B cell (primary cell): Measurements from ENCODE around the gene SMCO1. TPM values are rescaled to one million over a fixed set of nuclear protein-coding genes. Genes with fewer than 3 reads are reported as not detected.
"Not testable (repeated sequence)": the region's sequence is repeated elsewhere in the genome, so short reads cannot be mapped to it uniquely, and the experiment has no call there.

Experiments used
- ATAC-seq: fragments of 200-7000 bp; cut with Tn5 transposase; one replicate; pipeline ENCODE4 v1.10.0; 2021; ENCODE audit warnings: low read depth, mild to moderate bottlenecking, moderate number of reproducible peaks, moderate library complexity
- CTCF ChIA-PET: fragments of 350-600 bp; sonication (Branson Sonifier 250); formaldehyde crosslinking; loops from one replicate; lab custom pipeline; 2021; ENCODE audit warnings: antibody characterized with exemption, inconsistent platforms; lab: Charles Lee
- POLR2A ChIA-PET: fragments of 350-600 bp; sonication (Branson Sonifier 250); formaldehyde crosslinking; loops from one replicate; lab custom pipeline; 2021; ENCODE audit warnings: antibody characterized with exemption; lab: Charles Lee
- DNase-seq: peaks from one replicate; pipeline ENCODE4 v3.0.0; 2013
- H2AFZ ChIP-seq: 2 replicates; pipeline ENCODE4 v1.6.1; 2012; ENCODE audit warnings: mild to moderate bottlenecking, low read depth, low read length; ENCODE audit not compliant: insufficient read depth, poor library complexity, severe bottlenecking
- H3K27ac ChIP-seq, 2 donors: 1 replicate in 1 of 2; 2 replicates in 1 of 2; pipeline ENCODE4 v1.5.1; 2012 to 2013; ENCODE audit warnings: low read length in 2 of 2, mild to moderate bottlenecking in 2 of 2, moderate library complexity in 1 of 2
- H3K27me3 ChIP-seq, 4 experiments: fragments of 200-600 bp in 1 of 4; sonication (generic) in 1 of 4; replicated peaks in 1 of 4; 1 replicate in 2 of 4; 2 replicates in 2 of 4; pipeline versions ENCODE4 v1.6.1 to v1.7.0; 2013 to 2016; ENCODE audit warnings: low read length in 3 of 4, mild to moderate bottlenecking in 2 of 4, mixed read lengths in 1 of 4, moderate library complexity in 1 of 4; ENCODE audit not compliant: insufficient read depth in 4 of 4, control insufficient read depth in 3 of 4; ENCODE audit errors: control extremely low read depth in 1 of 4
- H3K36me3 ChIP-seq, 2 experiments: replicated peaks in 1 of 2; 1 replicate in 1 of 2; 2 replicates in 1 of 2; pipeline versions ENCODE4 v1.6.1 to v1.7.1; 2013; ENCODE audit warnings: low read length in 1 of 2; ENCODE audit not compliant: insufficient read depth in 2 of 2, control insufficient read depth in 1 of 2; ENCODE audit errors: control extremely low read depth in 1 of 2, extremely low read depth in 1 of 2
- H3K4me1 ChIP-seq, 2 donors: fragments of 200-600 bp in 1 of 2; sonication (generic) in 1 of 2; 1 replicate in 1 of 2; 2 replicates in 1 of 2; pipeline versions ENCODE4 v1.5.1 to v1.6.1; 2013 to 2017; ENCODE audit warnings: low read length in 2 of 2; ENCODE audit not compliant: control insufficient read depth in 2 of 2, insufficient read depth in 2 of 2
- H3K4me2 ChIP-seq: replicated peaks from 2 replicates; pipeline ENCODE3; 2012; ENCODE audit warnings: mild to moderate bottlenecking, low read depth, low read length; ENCODE audit not compliant: poor library complexity, severe bottlenecking
- H3K4me3 ChIP-seq, 5 experiments: fragments of 200-600 bp in 1 of 5; sonication (generic) in 1 of 5; 1 replicate in 3 of 5; 2 replicates in 2 of 5; pipeline versions ENCODE4 v1.5.1 to v1.7.0; 2011 to 2016; ENCODE audit warnings: low read length in 4 of 5, mild to moderate bottlenecking in 4 of 5, low read depth in 2 of 5, control low read depth in 1 of 5, moderate library complexity in 1 of 5; ENCODE audit not compliant: insufficient read depth in 1 of 5; ENCODE audit errors: control extremely low read depth in 1 of 5, extremely low read depth in 1 of 5
- H3K79me2 ChIP-seq: fragments of 200-600 bp; sonication (generic); one replicate; pipeline ENCODE4 v1.6.0; 2016; ENCODE audit warnings: low read length; ENCODE audit not compliant: control insufficient read depth, insufficient read depth
- H3K9ac ChIP-seq: fragments of 200-600 bp; sonication (generic); 2 replicates; pipeline ENCODE4 v1.6.1; 2017; ENCODE audit warnings: mild to moderate bottlenecking, low read length, moderate library complexity
- H3K9me3 ChIP-seq, 3 donors: one replicate each; pipeline versions ENCODE4 v1.6.1 to v1.7.1; 2013; ENCODE audit warnings: low read length in 2 of 3; ENCODE audit not compliant: control insufficient read depth in 2 of 3, insufficient read depth in 1 of 3; ENCODE audit errors: control extremely low read depth in 1 of 3
- H4K20me1 ChIP-seq: 2 replicates; pipeline ENCODE4 v1.6.0; 2012; ENCODE audit warnings: mild to moderate bottlenecking, low read length; ENCODE audit not compliant: insufficient read depth, control insufficient read depth, poor library complexity, severe bottlenecking
- H3K27ac Mint-ChIP-seq: one replicate; pipeline ENCODE4 v1.8.0; 2021; ENCODE audit warnings: mixed read lengths
- H3K27me3 Mint-ChIP-seq: one replicate; pipeline ENCODE4 v1.8.0; 2021; ENCODE audit warnings: mixed read lengths
- H3K4me1 Mint-ChIP-seq: one replicate; pipeline ENCODE4 v1.8.0; 2021; ENCODE audit warnings: mixed read lengths
- H3K4me3 Mint-ChIP-seq: one replicate; pipeline ENCODE4 v1.8.0; 2021; ENCODE audit warnings: mixed read lengths
- H3K9me3 Mint-ChIP-seq: one replicate; pipeline ENCODE4 v1.8.0; 2022; ENCODE audit warnings: mixed read lengths; ENCODE audit not compliant: insufficient read depth
- CTCF ChIP-seq: fragments of 200-600 bp; IDR thresholded peaks from one replicate; pipeline ENCODE4 v1.8.0; 2022; ENCODE audit warnings: antibody characterized with exemption, mild to moderate bottlenecking
- EZH2 ChIP-seq: IDR thresholded peaks from 2 replicates; pipeline ENCODE4 v1.6.1; 2012; ENCODE audit warnings: borderline replicate concordance, low read depth, mild to moderate bottlenecking, moderate library complexity, low read length; ENCODE audit not compliant: insufficient read depth, poor library complexity, severe bottlenecking
- WGBS: methylation state at CpG from one replicate; pipeline ENCODE4 v1.1.5; 2013; ENCODE audit warnings: missing lambda C conversion rate; ENCODE audit not compliant: insufficient coverage; 5-methylcytosine and 5-hydroxymethylcytosine counted together
- intact Hi-C: fragments of 100-400 bp; cut with micrococcal nuclease; formaldehyde crosslinking; loops from one replicate; pipeline ENCODE4 v1.10.0; 2022
- polyA plus RNA-seq: library from polyadenylated mRNA; depleted of rRNA; stranded (reverse); fragments of >200 nt; gene quantifications from 2 replicates; pipeline ENCODE4 v1.2.3, GENCODE V29; 2012
- total RNA-seq, 2 donors: library from RNA; stranded (reverse); fragments of 120-200 nt in 1 of 2; gene quantifications; 1 replicate in 1 of 2; 2 replicates in 1 of 2; pipeline versions ENCODE4 v1.2.3 to v1.2.4, GENCODE V29; 2013 to 2022

SMCO1 gene
- total and polyA plus RNA-seq, 2 donors (not counting 1 experiment from before 2014, with no cell fraction given) = not detected

- TF ChIP-seq CTCF = no peak
- no peak for TF ChIP-seq EZH2
- Histone ChIP-seq H3K27ac (no peak overlapping the region), H3K9me3 (no peaks in the 10 kb centered on the region), H3K4me2 (no peak overlapping the region), H3K36me3 (peaks cover 0 to 7% of the 10 kb centered on the region in 2 experiments), H2AFZ (no peak overlapping the region), H3K9ac (no peak overlapping the region), H3K4me3 (no peak overlapping the region), H3K4me1 (no peaks in the 10 kb centered on the region), H3K27me3 (no peaks in the 10 kb centered on the region), H3K79me2 (no peaks in the 10 kb centered on the region), H4K20me1 (no peaks in the 10 kb centered on the region)
- no peak overlapping the region for H3K27ac Mint-ChIP-seq
- DNase-seq (no peak), ATAC-seq (no peak)
- intact Hi-C loops = no loop called here
- H3K4me3 Mint-ChIP-seq = no peak overlapping the region
- CTCF ChIA-PET = no interaction called here
- WGBS = 100% methylated on average over 2 of the region's 3 CpGs
- POLR2A ChIA-PET = interaction anchor here (0.8 kb wide), 1 partner anchor 100 kb away, joined by 5 read pairs; no protein-coding TSS in a partner anchor
- no peaks in the 10 kb centered on the region for H3K27me3 Mint-ChIP-seq
- H3K4me1 Mint-ChIP-seq = no peaks in the 10 kb centered on the region
- H3K9me3 Mint-ChIP-seq = peaks cover 3% of the 10 kb centered on the region
These were observed 51.3 kb downstream of the SMCO1 start for GRCh38 chr3:196463804-196464203.

GRCh38 chr3:196463478-196463756, 51.7 kb downstream of the SMCO1 start:
- ChIA-PET CTCF (no interaction called here), POLR2A (interaction anchor here (0.8 kb wide), 1 partner anchor 100 kb away, joined by 5 read pairs; no protein-coding TSS in a partner anchor)
- Histone ChIP-seq H3K9me3 (no peaks in the 10 kb centered on the region), H3K4me3 (no peak overlapping the region), H3K27me3 (no peaks in the 10 kb centered on the region), H4K20me1 (no peaks in the 10 kb centered on the region), H3K27ac (no peak overlapping the region), H3K4me2 (no peak overlapping the region), H3K36me3 (peaks cover 0 to 3% of the 10 kb centered on the region in 2 experiments), H2AFZ (no peak overlapping the region), H3K9ac (no peak overlapping the region), H3K4me1 (no peaks in the 10 kb centered on the region), H3K79me2 (no peaks in the 10 kb centered on the region)
- Mint-ChIP-seq H3K4me1 (no peaks in the 10 kb centered on the region), H3K27ac (no peak overlapping the region), H3K9me3 (peaks cover 3% of the 10 kb centered on the region), H3K4me3 (no peak overlapping the region), H3K27me3 (no peaks in the 10 kb centered on the region)
- no peak for TF ChIP-seq CTCF
- TF ChIP-seq EZH2 = no peak
- DNase-seq (no peak), ATAC-seq (no peak)
- intact Hi-C loops = no loop called here
- no CpG with 5 or more reads among the region's 2 CpGs for WGBS

GRCh38 chr3:196462680-196463477, 52.3 kb downstream of the SMCO1 start:
- CTCF ChIA-PET, H3K4me1 ChIP-seq, H3K4me2 ChIP-seq, H3K9ac ChIP-seq, H4K20me1 ChIP-seq, H3K27me3 ChIP-seq, H3K27me3 Mint-ChIP-seq, H3K4me3 Mint-ChIP-seq, H3K27ac ChIP-seq, H2AFZ ChIP-seq, ATAC-seq, H3K4me3 ChIP-seq, H3K9me3 Mint-ChIP-seq, DNase-seq, intact Hi-C loops, H3K9me3 ChIP-seq, H3K4me1 Mint-ChIP-seq, H3K79me2 ChIP-seq, H3K36me3 ChIP-seq, H3K27ac Mint-ChIP-seq: not testable (repeated sequence)
- 100% methylated on average over 1 of the region's 1 CpG for WGBS
- POLR2A ChIA-PET = interaction anchor here (0.8 kb wide), 1 partner anchor 99 kb away, joined by 5 read pairs; no protein-coding TSS in a partner anchor
